Loucy (cell line): Measurements from ENCODE around the gene COLEC11.

ENCODE experiments used
- H2AFZ ChIP-seq: fragments of 200-600 bp; sonication (generic); 2 replicates; pipeline ENCODE4 v1.6.0; 2016; ENCODE audit warnings: antibody characterized with exemption, mild to moderate bottlenecking, low read length, moderate library complexity
- H3F3A ChIP-seq: fragments of 200-600 bp; 2 replicates; pipeline ENCODE4 v1.6.0; 2016; ENCODE audit warnings: antibody characterized with exemption, low read depth, mild to moderate bottlenecking
- H3K27me3 ChIP-seq: fragments of 200-600 bp; sonication (generic); 2 replicates; pipeline ENCODE4 v1.6.1; 2014; ENCODE audit warnings: low read length, mild to moderate bottlenecking; ENCODE audit not compliant: insufficient read depth, poor library complexity, severe bottlenecking
- H3K36me3 ChIP-seq: fragments of 200-600 bp; sonication (generic); 2 replicates; pipeline ENCODE4 v1.6.1; 2016; ENCODE audit warnings: low read length; ENCODE audit not compliant: insufficient read depth
- H3K4me1 ChIP-seq: fragments of 200-600 bp; sonication (generic); 2 replicates; pipeline ENCODE4 v1.5.1; 2014; ENCODE audit warnings: low read length, mild to moderate bottlenecking; ENCODE audit not compliant: insufficient read depth, poor library complexity, severe bottlenecking
- H3K4me2 ChIP-seq: fragments of 200-600 bp; sonication (generic); 2 replicates; pipeline ENCODE4 v1.6.0; 2014; ENCODE audit warnings: antibody characterized with exemption, low read length, low read depth, mild to moderate bottlenecking; ENCODE audit not compliant: poor library complexity, severe bottlenecking
- H3K4me3 ChIP-seq: fragments of 200-600 bp; sonication (generic); 2 replicates; pipeline ENCODE4 v1.5.1; 2014; ENCODE audit warnings: low read length, mild to moderate bottlenecking, mixed read lengths; ENCODE audit not compliant: poor library complexity, severe bottlenecking
- H3K79me2 ChIP-seq: fragments of 200-600 bp; sonication (generic); 2 replicates; pipeline ENCODE4 v1.6.1; 2014; ENCODE audit warnings: low read length; ENCODE audit not compliant: insufficient read depth
- H3K9ac ChIP-seq: fragments of 200-600 bp; sonication (generic); 2 replicates; pipeline ENCODE4 v1.6.0; 2014; ENCODE audit warnings: mild to moderate bottlenecking, low read depth, low read length, moderate library complexity; ENCODE audit not compliant: poor library complexity, severe bottlenecking
- H3K9me2 ChIP-seq: fragments of 200-600 bp; sonication (generic); replicated peaks from 2 replicates; pipeline ENCODE4 v1.6.1; 2016; ENCODE audit warnings: low read depth, low read length, mixed read lengths
- H3K9me3 ChIP-seq: fragments of 200-600 bp; sonication (generic); 2 replicates; pipeline ENCODE4 v1.6.1; 2014; ENCODE audit warnings: mild to moderate bottlenecking, antibody characterized with exemption, low read length, low read depth; ENCODE audit not compliant: insufficient read depth
- H4K20me1 ChIP-seq: fragments of 200-600 bp; sonication (generic); 2 replicates; pipeline ENCODE4 v1.6.0; 2014; ENCODE audit warnings: antibody characterized with exemption, low read length, mild to moderate bottlenecking; ENCODE audit not compliant: insufficient read depth, poor library complexity, severe bottlenecking
- EZH2phosphoT487 ChIP-seq: fragments of 200-600 bp; IDR thresholded peaks from 2 replicates; pipeline ENCODE4 v1.6.1; 2018; ENCODE audit warnings: antibody characterized with exemption, mild to moderate bottlenecking, moderate library complexity, borderline replicate concordance
- TF ChIP-seq, protein P1 (sequence below): fragments of 200-600 bp; sonication (generic); conservative IDR thresholded peaks from 2 replicates; pipeline ENCODE4 v1.5.1; 2014; ENCODE audit warnings: mild to moderate bottlenecking, antibody characterized with exemption, low read length

COLEC11 gene

DNA sequence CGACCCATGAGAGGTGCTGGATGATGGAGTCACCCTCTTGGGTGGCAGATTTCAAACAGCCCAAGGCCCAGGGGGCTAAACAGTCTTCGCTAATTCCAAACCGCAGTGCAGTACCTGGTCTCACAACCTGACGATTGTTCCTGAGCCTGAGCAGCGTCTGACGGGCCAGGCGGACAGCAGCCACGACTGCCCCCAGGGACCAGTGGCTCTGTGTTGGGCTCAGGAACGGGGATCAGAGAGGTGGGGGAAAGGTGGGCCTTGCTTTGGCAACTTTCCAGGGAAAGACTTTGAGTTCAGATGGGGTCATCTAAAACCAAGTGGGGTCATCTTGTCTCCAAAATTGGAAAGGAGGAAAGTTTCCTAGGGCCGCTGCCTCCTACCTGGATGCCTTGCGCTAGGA lies 492 bp downstream of the COLEC11 start:
- no peaks in the 10 kb centered on the region for H3K79me2 ChIP-seq
- TF ChIP-seq EZH2phosphoT487, result no peak
- TF ChIP-seq, protein P1, sequence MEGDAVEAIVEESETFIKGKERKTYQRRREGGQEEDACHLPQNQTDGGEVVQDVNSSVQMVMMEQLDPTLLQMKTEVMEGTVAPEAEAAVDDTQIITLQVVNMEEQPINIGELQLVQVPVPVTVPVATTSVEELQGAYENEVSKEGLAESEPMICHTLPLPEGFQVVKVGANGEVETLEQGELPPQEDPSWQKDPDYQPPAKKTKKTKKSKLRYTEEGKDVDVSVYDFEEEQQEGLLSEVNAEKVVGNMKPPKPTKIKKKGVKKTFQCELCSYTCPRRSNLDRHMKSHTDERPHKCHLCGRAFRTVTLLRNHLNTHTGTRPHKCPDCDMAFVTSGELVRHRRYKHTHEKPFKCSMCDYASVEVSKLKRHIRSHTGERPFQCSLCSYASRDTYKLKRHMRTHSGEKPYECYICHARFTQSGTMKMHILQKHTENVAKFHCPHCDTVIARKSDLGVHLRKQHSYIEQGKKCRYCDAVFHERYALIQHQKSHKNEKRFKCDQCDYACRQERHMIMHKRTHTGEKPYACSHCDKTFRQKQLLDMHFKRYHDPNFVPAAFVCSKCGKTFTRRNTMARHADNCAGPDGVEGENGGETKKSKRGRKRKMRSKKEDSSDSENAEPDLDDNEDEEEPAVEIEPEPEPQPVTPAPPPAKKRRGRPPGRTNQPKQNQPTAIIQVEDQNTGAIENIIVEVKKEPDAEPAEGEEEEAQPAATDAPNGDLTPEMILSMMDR, result no peak
- H2AFZ ChIP-seq, result no peak overlapping the region
- no peak overlapping the region for H3K4me3 ChIP-seq
- no peaks in the 10 kb centered on the region for H3K4me1 ChIP-seq
- H4K20me1 ChIP-seq, result no peaks in the 10 kb centered on the region
- no peaks in the 10 kb centered on the region for H3K9me3 ChIP-seq
- H3K4me2 ChIP-seq, result no peak overlapping the region
- no peak overlapping the region for H3K9ac ChIP-seq
- H3F3A ChIP-seq, result no peaks in the 10 kb centered on the region
- H3K27me3 ChIP-seq, result no peaks in the 10 kb centered on the region
- H3K9me2 ChIP-seq, result no peaks in the 10 kb centered on the region
- peaks cover 7% of the 10 kb centered on the region; the same call in 1 of the 2 replicates for H3K36me3 ChIP-seq

DNA sequence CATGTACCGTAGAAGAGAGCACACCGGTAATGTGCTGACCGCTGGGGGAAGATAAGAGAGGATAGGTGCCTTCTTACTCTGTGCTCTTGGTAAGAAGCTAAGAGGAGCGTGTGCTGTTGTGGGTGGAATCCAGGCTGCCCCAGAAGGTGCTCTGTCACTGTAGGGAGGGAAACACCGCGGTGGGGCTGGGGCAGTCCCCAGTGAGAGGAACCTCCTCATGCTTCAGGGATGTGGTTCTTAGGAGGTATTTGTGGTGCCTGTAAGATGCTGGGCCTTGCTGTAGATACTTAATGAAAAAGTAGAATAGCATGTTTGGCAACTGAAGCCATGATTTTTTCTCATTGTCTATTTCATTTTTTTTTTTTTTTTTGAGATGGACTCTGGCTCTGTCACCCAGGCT lies 1.1 kb downstream of the COLEC11 start:
- H3K9me2 ChIP-seq, result no peaks in the 10 kb centered on the region
- no peak overlapping the region for H3K4me2 ChIP-seq
- TF ChIP-seq, protein P1, result no peak
- no peak for TF ChIP-seq EZH2phosphoT487

DNA sequence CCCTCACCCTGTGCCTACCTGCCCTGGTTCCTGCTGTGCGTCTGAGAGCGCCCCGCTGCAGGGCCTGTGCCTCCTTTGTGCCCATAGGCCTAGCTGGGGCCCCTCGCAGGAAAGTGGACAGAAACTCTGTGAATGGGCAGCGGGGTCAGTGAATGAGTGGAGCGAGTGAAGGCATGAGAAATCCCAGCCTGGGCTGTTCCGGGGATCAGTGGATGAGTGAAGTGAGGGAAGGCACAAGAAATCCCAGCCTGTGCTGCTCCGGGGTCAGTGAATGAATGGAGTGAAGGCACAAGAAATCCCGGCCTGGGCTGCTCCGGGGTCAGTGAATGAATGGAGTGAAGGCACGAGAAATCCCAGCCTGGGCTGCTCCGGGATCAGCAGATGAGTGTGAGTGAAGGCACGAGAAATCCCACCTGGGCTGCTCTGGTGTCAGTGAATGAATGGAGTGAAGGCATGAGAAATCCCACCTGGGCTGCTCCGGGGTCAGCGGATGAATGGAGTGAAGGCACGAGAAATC lies 2.0 kb downstream of the COLEC11 start:
- no peak overlapping the region for H2AFZ ChIP-seq

More for the DNA sequence above, 1.1 kb downstream of the COLEC11 start:
- H3F3A ChIP-seq, result no peaks in the 10 kb centered on the region
- H2AFZ ChIP-seq, result no peak overlapping the region
- peaks cover 7% of the 10 kb centered on the region; the same call in 1 of the 2 replicates for H3K36me3 ChIP-seq
- H3K4me1 ChIP-seq, result no peaks in the 10 kb centered on the region
- H3K9me3 ChIP-seq, result no peaks in the 10 kb centered on the region
- H3K27me3 ChIP-seq, result no peaks in the 10 kb centered on the region
- no peak overlapping the region for H3K4me3 ChIP-seq
- H3K79me2 ChIP-seq, result no peaks in the 10 kb centered on the region
- H4K20me1 ChIP-seq, result no peaks in the 10 kb centered on the region
- no peak overlapping the region for H3K9ac ChIP-seq

More for the DNA sequence above, 2.0 kb downstream of the COLEC11 start:
- H4K20me1 ChIP-seq, result no peaks in the 10 kb centered on the region
- no peak overlapping the region for H3K4me3 ChIP-seq
- no peak overlapping the region for H3K9ac ChIP-seq
- no peaks in the 10 kb centered on the region for H3F3A ChIP-seq
- TF ChIP-seq EZH2phosphoT487, result no peak
- TF ChIP-seq, protein P1, result no peak
- H3K4me1 ChIP-seq, result no peaks in the 10 kb centered on the region
- no peaks in the 10 kb centered on the region for H3K27me3 ChIP-seq
- no peaks in the 10 kb centered on the region for H3K9me2 ChIP-seq
- H3K36me3 ChIP-seq, result peaks cover 7% of the 10 kb centered on the region; the same call in 1 of the 2 replicates
- H3K79me2 ChIP-seq, result no peaks in the 10 kb centered on the region
- no peaks in the 10 kb centered on the region for H3K9me3 ChIP-seq
- H3K4me2 ChIP-seq, result no peak overlapping the region
